HEK293 (cell line): ENCODE results near the gene CAPZB.

Source experiments
- CTCF ChIA-PET: fragments of 350-600 bp; formaldehyde crosslinking; extraction: SDS; loops from one replicate; lab custom pipeline; 2021; ENCODE audit warnings: antibody characterized with exemption; lab: Yijun Ruan, JAX
- POLR2A ChIA-PET: fragments of 300-600 bp; formaldehyde crosslinking; extraction: SDS; loops from one replicate; lab custom pipeline; 2020; ENCODE audit warnings: antibody characterized with exemption, inconsistent platforms; lab: Yijun Ruan, JAX
- H3K27ac ChIP-seq: fragments of 200-500 bp; sonication (Bioruptor generic); 2 replicates; pipeline ENCODE4 v1.5.1; 2014; ENCODE audit warnings: low read depth, low read length, control low read depth, inconsistent platforms; ENCODE audit errors: extremely low read depth
- H3K36me3 ChIP-seq, 2 experiments: fragments of 200-500 bp in 1 of 2; sonication (Bioruptor generic) in 1 of 2; 1 replicate in 1 of 2; 2 replicates in 1 of 2; pipeline ENCODE4 v1.5.1; 2014 to 2017; ENCODE audit warnings: inconsistent platforms in 2 of 2, low read length in 2 of 2; ENCODE audit not compliant: control insufficient read depth in 2 of 2, insufficient read depth in 1 of 2
- H3K4me1 ChIP-seq: fragments of 200-500 bp; sonication (Bioruptor generic); 2 replicates; pipeline ENCODE4 v1.5.1; 2014; ENCODE audit warnings: mild to moderate bottlenecking, low read length, inconsistent platforms; ENCODE audit not compliant: control insufficient read depth, insufficient read depth
- H3K4me3 ChIP-seq: 2 replicates; pipeline ENCODE4 v1.5.1; 2011; ENCODE audit warnings: low read depth, mild to moderate bottlenecking, control low read depth, low read length, moderate library complexity
- H3K9me3 ChIP-seq: fragments of 200-500 bp; sonication (Bioruptor generic); 2 replicates; pipeline ENCODE4 v1.5.1; 2014; ENCODE audit warnings: low read depth, low read length, inconsistent platforms; ENCODE audit not compliant: control insufficient read depth, insufficient read depth
- IKZF3 ChIP-seq: fragments of 450-650 bp; IDR thresholded peaks from 2 replicates; pipeline ENCODE4 v1.5.0; 2018; ENCODE audit warnings: missing biosample characterization, mild to moderate bottlenecking, missing genetic modification characterization, moderate library complexity
- KLF1 ChIP-seq: fragments of 450-650 bp; formaldehyde crosslinking; IDR thresholded peaks from 2 replicates; pipeline ENCODE4 v1.5.1; 2016; ENCODE audit warnings: missing biosample characterization, missing genetic modification characterization
- KLF10 ChIP-seq: fragments of 450-650 bp; IDR thresholded peaks from 2 replicates; pipeline ENCODE4 v1.5.1; 2018; ENCODE audit warnings: missing biosample characterization, mild to moderate bottlenecking, missing genetic modification characterization
- KLF16 ChIP-seq: fragments of 450-650 bp; formaldehyde crosslinking; IDR thresholded peaks from 2 replicates; pipeline ENCODE4 v1.5.1; 2017; ENCODE audit warnings: missing biosample characterization, missing genetic modification characterization
- SP2 ChIP-seq: fragments of 450-650 bp; formaldehyde crosslinking; IDR thresholded peaks from 2 replicates; pipeline ENCODE4 v1.5.1; 2016; ENCODE audit warnings: missing biosample characterization, missing genetic modification characterization
- SP7 ChIP-seq: fragments of 450-650 bp; formaldehyde crosslinking; IDR thresholded peaks from 2 replicates; pipeline ENCODE4 v1.5.1; 2016; ENCODE audit warnings: missing biosample characterization, missing genetic modification characterization
- ZBTB7A ChIP-seq: fragments of 450-650 bp; formaldehyde crosslinking; IDR thresholded peaks from 2 replicates; pipeline ENCODE4 v1.5.1; 2016; ENCODE audit warnings: low read depth, missing biosample characterization, missing genetic modification characterization
- ZFP69B ChIP-seq: fragments of 450-650 bp; formaldehyde crosslinking; IDR thresholded peaks from 2 replicates; pipeline ENCODE4 v1.5.1; 2016; ENCODE audit warnings: missing biosample characterization, missing genetic modification characterization
- ZIC2 ChIP-seq: fragments of 450-650 bp; formaldehyde crosslinking; IDR thresholded peaks from 2 replicates; pipeline ENCODE4 v1.5.1; 2016; ENCODE audit warnings: missing biosample characterization, missing genetic modification characterization
- ZNF133 ChIP-seq: fragments of 450-650 bp; formaldehyde crosslinking; IDR thresholded peaks from 2 replicates; pipeline ENCODE4 v1.5.1; 2016; ENCODE audit warnings: missing biosample characterization, missing genetic modification characterization
- ZNF16 ChIP-seq: fragments of 450-650 bp; formaldehyde crosslinking; IDR thresholded peaks from 2 replicates; pipeline ENCODE4 v1.5.1; 2016; ENCODE audit warnings: low read depth, missing biosample characterization, missing genetic modification characterization
- ZNF202 ChIP-seq: fragments of 450-650 bp; formaldehyde crosslinking; IDR thresholded peaks from 2 replicates; pipeline ENCODE4 v1.5.1; 2016; ENCODE audit warnings: missing biosample characterization, missing genetic modification characterization, borderline replicate concordance
- ZNF341 ChIP-seq: fragments of 450-650 bp; formaldehyde crosslinking; IDR thresholded peaks from 2 replicates; pipeline ENCODE4; 2016; ENCODE audit warnings: low read depth, missing biosample characterization, missing genetic modification characterization
- ZNF394 ChIP-seq: fragments of 450-650 bp; formaldehyde crosslinking; IDR thresholded peaks from 2 replicates; pipeline ENCODE4 v1.5.1; 2016; ENCODE audit warnings: missing biosample characterization, missing genetic modification characterization, mild to moderate bottlenecking, moderate library complexity, borderline replicate concordance
- ZNF404 ChIP-seq: fragments of 450-650 bp; formaldehyde crosslinking; IDR thresholded peaks from 2 replicates; pipeline ENCODE4 v1.5.1; 2017; ENCODE audit warnings: missing biosample characterization, missing genetic modification characterization
- ZNF473 ChIP-seq: fragments of 450-650 bp; formaldehyde crosslinking; IDR thresholded peaks from 2 replicates; pipeline ENCODE4 v1.5.1; 2017; ENCODE audit warnings: missing biosample characterization, missing genetic modification characterization
- ZNF48 ChIP-seq: fragments of 450-650 bp; formaldehyde crosslinking; IDR thresholded peaks from 2 replicates; pipeline ENCODE4 v1.5.1; 2016; ENCODE audit warnings: missing biosample characterization, missing genetic modification characterization
- ZNF501 ChIP-seq: fragments of 450-650 bp; formaldehyde crosslinking; IDR thresholded peaks from 2 replicates; pipeline ENCODE4 v1.5.1; 2016; ENCODE audit warnings: missing biosample characterization, missing genetic modification characterization
- ZNF555 ChIP-seq: fragments of 450-650 bp; formaldehyde crosslinking; conservative IDR thresholded peaks from 2 replicates; pipeline ENCODE4 v1.5.1; 2017; ENCODE audit warnings: missing biosample characterization, mild to moderate bottlenecking, missing genetic modification characterization, inconsistent platforms
- ZNF600 ChIP-seq: fragments of 450-650 bp; formaldehyde crosslinking; IDR thresholded peaks from 2 replicates; pipeline ENCODE4 v1.5.1; 2016; ENCODE audit warnings: missing biosample characterization, missing genetic modification characterization
- ZNF626 ChIP-seq: fragments of 450-650 bp; sonication (Bioruptor Pico); formaldehyde crosslinking; IDR thresholded peaks from 2 replicates; pipeline ENCODE4 v1.5.1; 2018; ENCODE audit warnings: missing biosample characterization, missing genetic modification characterization, inconsistent platforms
- ZNF776 ChIP-seq: fragments of 450-650 bp; formaldehyde crosslinking; IDR thresholded peaks from 2 replicates; pipeline ENCODE4 v1.5.0; 2017; ENCODE audit warnings: missing biosample characterization, missing genetic modification characterization, borderline replicate concordance
- ZNF785 ChIP-seq: fragments of 450-650 bp; formaldehyde crosslinking; IDR thresholded peaks from 2 replicates; pipeline ENCODE4 v1.5.1; 2016; ENCODE audit warnings: missing biosample characterization, missing genetic modification characterization
- ZSCAN30 ChIP-seq: fragments of 450-650 bp; IDR thresholded peaks from 2 replicates; pipeline ENCODE4 v1.5.1; 2018; ENCODE audit warnings: missing biosample characterization, mild to moderate bottlenecking, missing genetic modification characterization, moderate library complexity
- TF ChIP-seq, protein P1 (sequence below): fragments of 450-650 bp; formaldehyde crosslinking; IDR thresholded peaks from 2 replicates; pipeline ENCODE4 v1.5.1; 2016; ENCODE audit warnings: missing biosample characterization, missing genetic modification characterization
- TF ChIP-seq, protein P2 (sequence below): fragments of 450-650 bp; formaldehyde crosslinking; IDR thresholded peaks from 2 replicates; pipeline ENCODE4 v1.5.1; 2016; ENCODE audit warnings: missing biosample characterization, missing genetic modification characterization
- TF ChIP-seq, protein P3 (sequence below): fragments of 450-650 bp; formaldehyde crosslinking; IDR thresholded peaks from 2 replicates; pipeline ENCODE4 v1.5.1; 2017; ENCODE audit warnings: missing biosample characterization, missing genetic modification characterization
- TF ChIP-seq, protein P4 (sequence below): fragments of 450-650 bp; formaldehyde crosslinking; IDR thresholded peaks from 2 replicates; pipeline ENCODE4 v1.5.1; 2016; ENCODE audit warnings: missing biosample characterization, missing genetic modification characterization

Gene CAPZB

DNA sequence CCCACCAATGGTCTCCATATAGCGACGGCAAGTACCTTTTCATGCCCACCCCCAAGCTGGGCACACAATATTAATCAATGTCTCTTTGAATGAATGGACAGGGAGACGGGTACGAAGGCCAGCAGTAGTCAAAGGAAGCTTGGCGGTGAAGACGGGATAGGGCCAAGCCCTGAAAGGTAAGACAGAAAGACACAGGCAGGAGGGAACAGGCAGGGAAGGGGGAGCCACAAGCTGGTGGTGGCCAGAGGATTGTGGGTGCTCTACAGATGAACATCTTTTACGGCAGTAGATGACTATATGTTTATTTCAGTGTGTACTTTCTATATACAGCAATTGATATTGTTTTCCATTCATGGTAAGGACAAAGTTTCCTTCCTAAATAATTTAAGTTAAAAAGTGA lies 16.3 kb downstream of the CAPZB start:
- no peak overlapping the region for H3K27ac ChIP-seq
- H3K4me3 ChIP-seq: no peak overlapping the region
- H3K4me1 ChIP-seq: peaks cover 13% of the 10 kb centered on the region
- ChIA-PET POLR2A (interaction anchor here (0.9 to 1.1 kb wide), 2 partner anchors 12 to 25 kb away, joined by 3 to 4 read pairs; no protein-coding TSS in a partner anchor), CTCF (interaction anchor here (0.6 to 1.5 kb wide), 3 partner anchors 78 to 1888 kb away, joined by 3 to 4 read pairs (median 3); no protein-coding TSS in a partner anchor)
- no peaks in the 10 kb centered on the region for H3K9me3 ChIP-seq
- H3K36me3 ChIP-seq: peaks cover 0 to 29% of the 10 kb centered on the region in 2 experiments; a peak in 2 of 3 replicates
- no peak for TF ChIP-seq ZSCAN30 (tag by site-specific recombination)
- no peak for TF ChIP-seq ZNF473 (tag by site-specific recombination)
- TF ChIP-seq ZNF555 (tag by site-specific recombination): no peak
- no peak for TF ChIP-seq ZNF776 (tag by site-specific recombination)
- TF ChIP-seq ZNF404 (tag by site-specific recombination): no peak
- TF ChIP-seq ZNF48: no peak
- TF ChIP-seq KLF16 (tag by site-specific recombination): no peak
- no peak for TF ChIP-seq ZNF202 (tag by site-specific recombination)
- no peak for TF ChIP-seq IKZF3 (tag by site-specific recombination)
- no peak for TF ChIP-seq ZNF133 (tag by site-specific recombination)
- no peak for TF ChIP-seq ZNF16 (tag by site-specific recombination)
- TF ChIP-seq ZNF394 (tag by site-specific recombination): no peak
- TF ChIP-seq ZBTB7A: no peak
- TF ChIP-seq KLF10 (tag by site-specific recombination): no peak
- no peak for TF ChIP-seq ZNF626
- TF ChIP-seq, protein P1, sequence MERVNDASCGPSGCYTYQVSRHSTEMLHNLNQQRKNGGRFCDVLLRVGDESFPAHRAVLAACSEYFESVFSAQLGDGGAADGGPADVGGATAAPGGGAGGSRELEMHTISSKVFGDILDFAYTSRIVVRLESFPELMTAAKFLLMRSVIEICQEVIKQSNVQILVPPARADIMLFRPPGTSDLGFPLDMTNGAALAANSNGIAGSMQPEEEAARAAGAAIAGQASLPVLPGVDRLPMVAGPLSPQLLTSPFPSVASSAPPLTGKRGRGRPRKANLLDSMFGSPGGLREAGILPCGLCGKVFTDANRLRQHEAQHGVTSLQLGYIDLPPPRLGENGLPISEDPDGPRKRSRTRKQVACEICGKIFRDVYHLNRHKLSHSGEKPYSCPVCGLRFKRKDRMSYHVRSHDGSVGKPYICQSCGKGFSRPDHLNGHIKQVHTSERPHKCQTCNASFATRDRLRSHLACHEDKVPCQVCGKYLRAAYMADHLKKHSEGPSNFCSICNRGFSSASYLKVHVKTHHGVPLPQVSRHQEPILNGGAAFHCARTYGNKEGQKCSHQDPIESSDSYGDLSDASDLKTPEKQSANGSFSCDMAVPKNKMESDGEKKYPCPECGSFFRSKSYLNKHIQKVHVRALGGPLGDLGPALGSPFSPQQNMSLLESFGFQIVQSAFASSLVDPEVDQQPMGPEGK (tag by site-specific recombination): no peak
- TF ChIP-seq, protein P2, sequence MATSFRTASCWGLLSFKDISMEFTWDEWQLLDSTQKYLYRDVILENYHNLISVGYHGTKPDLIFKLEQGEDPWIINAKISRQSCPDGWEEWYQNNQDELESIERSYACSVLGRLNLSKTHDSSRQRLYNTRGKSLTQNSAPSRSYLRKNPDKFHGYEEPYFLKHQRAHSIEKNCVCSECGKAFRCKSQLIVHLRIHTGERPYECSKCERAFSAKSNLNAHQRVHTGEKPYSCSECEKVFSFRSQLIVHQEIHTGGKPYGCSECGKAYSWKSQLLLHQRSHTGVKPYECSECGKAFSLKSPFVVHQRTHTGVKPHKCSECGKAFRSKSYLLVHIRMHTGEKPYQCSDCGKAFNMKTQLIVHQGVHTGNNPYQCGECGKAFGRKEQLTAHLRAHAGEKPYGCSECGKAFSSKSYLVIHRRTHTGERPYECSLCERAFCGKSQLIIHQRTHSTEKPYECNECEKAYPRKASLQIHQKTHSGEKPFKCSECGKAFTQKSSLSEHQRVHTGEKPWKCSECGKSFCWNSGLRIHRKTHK: no peak
- TF ChIP-seq ZNF341 (tag by site-specific recombination): no peak

DNA sequence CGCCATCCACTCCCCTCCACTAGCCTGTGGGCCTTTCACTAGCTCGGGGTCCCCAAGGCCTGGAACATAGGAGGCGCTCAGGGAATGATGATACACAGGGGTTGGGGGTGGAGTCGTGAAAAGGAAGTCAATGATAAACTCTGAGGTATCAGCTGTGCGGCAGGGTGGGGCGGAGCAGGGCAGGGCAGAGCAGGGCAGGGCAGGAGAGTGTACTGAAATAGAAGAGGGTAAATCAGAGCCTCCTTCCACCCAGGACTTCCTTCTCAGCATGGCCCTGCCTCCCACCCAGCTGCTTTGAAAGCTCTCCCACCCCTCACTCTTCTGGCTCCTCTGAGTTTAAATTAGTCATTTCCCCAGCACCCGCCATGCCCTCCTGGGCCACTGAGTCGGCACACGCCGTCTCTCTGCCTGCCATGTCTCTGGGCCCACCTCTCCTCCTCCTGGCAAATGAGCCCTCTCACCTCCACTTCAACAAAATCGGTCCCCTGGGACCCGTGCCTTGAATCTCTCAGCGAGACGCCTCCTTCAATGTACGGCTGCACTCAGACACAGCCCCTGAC lies 16.9 kb downstream of the CAPZB start:
- peak; percentile 32; the same call in 1 of the 2 replicates for TF ChIP-seq ZFP69B
- TF ChIP-seq, protein P1 (tag by site-specific recombination): peak; percentile 18; the same call in 1 of the 2 replicates
- 0 out of 2 replicates have a peak, but pooled peaks have one; percentile 17 for TF ChIP-seq SP7
- TF ChIP-seq, protein P3, sequence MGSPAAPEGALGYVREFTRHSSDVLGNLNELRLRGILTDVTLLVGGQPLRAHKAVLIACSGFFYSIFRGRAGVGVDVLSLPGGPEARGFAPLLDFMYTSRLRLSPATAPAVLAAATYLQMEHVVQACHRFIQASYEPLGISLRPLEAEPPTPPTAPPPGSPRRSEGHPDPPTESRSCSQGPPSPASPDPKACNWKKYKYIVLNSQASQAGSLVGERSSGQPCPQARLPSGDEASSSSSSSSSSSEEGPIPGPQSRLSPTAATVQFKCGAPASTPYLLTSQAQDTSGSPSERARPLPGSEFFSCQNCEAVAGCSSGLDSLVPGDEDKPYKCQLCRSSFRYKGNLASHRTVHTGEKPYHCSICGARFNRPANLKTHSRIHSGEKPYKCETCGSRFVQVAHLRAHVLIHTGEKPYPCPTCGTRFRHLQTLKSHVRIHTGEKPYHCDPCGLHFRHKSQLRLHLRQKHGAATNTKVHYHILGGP (tag by site-specific recombination): no peak
- TF ChIP-seq ZNF785 (tag by site-specific recombination): no peak
- peak; percentile 83 for TF ChIP-seq KLF1 (tag by site-specific recombination)
- peak; percentile 27; the same call in 1 of the 2 replicates for TF ChIP-seq SP2 (tag by site-specific recombination)
- TF ChIP-seq, protein P4, sequence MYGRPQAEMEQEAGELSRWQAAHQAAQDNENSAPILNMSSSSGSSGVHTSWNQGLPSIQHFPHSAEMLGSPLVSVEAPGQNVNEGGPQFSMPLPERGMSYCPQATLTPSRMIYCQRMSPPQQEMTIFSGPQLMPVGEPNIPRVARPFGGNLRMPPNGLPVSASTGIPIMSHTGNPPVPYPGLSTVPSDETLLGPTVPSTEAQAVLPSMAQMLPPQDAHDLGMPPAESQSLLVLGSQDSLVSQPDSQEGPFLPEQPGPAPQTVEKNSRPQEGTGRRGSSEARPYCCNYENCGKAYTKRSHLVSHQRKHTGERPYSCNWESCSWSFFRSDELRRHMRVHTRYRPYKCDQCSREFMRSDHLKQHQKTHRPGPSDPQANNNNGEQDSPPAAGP: peak; percentile 33; the same call in 1 of the 2 replicates
- peak; percentile 12; the same call in 1 of the 2 replicates for TF ChIP-seq ZIC2 (tag by site-specific recombination)
- TF ChIP-seq ZNF501 (tag by site-specific recombination): no peak
- peak; percentile 81 for TF ChIP-seq ZNF600 (tag by site-specific recombination)
- Histone ChIP-seq H3K36me3 (peaks cover 0 to 23% of the 10 kb centered on the region in 2 experiments; a peak in 2 of 3 replicates), H3K9me3 (no peaks in the 10 kb centered on the region), H3K27ac (no peak overlapping the region), H3K4me3 (no peak overlapping the region), H3K4me1 (peaks cover 13% of the 10 kb centered on the region)
- POLR2A ChIA-PET: interaction anchor here (1.1 kb wide), 2 partner anchors 9 to 26 kb away, joined by 4 read pairs; no protein-coding TSS in a partner anchor
- CTCF ChIA-PET: interaction anchor here (1.5 kb wide), 1 partner anchor 77 kb away, joined by 3 read pairs; no protein-coding TSS in a partner anchor
